Activated CD8-positive, alpha-beta memory T cell treated with anti-CD3 and anti-CD28 coated beads, Interleukin-2, amount 50 U/mL, for 1 hour (primary cell): Measurements from ENCODE around the gene COL5A1.

Experiments
- DNase-seq: peaks from one replicate; pipeline ENCODE4 v3.0.0-alpha.2; 2020; ENCODE audit errors: extremely low read depth

COL5A1 gene

DNA sequence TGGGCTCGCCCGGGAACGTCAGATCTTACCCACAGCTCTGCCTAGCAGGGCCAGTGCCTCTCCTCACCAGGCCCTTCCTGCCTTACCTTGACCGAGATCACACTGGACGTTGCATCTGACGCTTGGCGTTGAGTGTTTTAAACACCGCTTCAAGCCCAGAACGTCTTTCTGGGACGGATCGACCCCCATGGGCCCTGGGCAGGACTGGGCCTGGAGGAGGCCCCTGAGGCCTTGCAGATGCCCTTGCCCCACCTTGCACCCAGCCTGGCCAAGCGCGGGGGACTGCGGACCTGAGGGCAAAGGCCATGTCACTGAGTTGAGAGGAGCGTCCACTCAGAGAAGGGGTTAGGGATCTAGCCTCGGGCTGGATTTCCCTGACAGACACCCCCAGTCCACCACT lies 174.7 kb downstream of the COL5A1 start:
- no peak for DNase-seq

- no peak for DNase-seq
These were observed 176.5 kb downstream of the COL5A1 start for GRCh38 chr9:134818000-134818568.

DNA sequence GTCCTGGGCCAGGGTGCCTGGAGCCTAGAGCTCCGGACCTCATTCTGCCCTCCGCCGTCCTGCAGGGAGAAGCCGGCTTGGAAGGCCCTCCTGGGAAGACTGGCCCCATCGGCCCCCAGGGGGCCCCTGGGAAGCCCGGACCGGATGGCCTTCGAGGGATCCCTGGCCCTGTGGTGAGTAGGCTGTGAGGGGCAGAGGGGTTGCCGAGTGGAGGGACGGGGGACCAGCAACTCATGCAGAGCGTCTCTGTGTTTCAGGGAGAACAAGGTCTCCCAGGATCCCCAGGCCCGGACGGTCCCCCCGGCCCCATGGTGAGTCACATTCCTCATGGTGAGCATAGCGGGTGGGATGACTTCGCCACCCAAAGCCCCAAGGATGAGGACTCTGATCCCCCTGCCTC lies 177.0 kb downstream of the COL5A1 start:
- DNase-seq: no peak

GRCh38 chr9:134820901-134821300 lies 179.3 kb downstream of the COL5A1 start:
- no peak for DNase-seq

GRCh38 chr9:134822541-134822940 lies 180.9 kb downstream of the COL5A1 start:
- DNase-seq: no peak

GRCh38 chr9:134823623-134824022 lies 182.0 kb downstream of the COL5A1 start:
- DNase-seq: no peak

DNA sequence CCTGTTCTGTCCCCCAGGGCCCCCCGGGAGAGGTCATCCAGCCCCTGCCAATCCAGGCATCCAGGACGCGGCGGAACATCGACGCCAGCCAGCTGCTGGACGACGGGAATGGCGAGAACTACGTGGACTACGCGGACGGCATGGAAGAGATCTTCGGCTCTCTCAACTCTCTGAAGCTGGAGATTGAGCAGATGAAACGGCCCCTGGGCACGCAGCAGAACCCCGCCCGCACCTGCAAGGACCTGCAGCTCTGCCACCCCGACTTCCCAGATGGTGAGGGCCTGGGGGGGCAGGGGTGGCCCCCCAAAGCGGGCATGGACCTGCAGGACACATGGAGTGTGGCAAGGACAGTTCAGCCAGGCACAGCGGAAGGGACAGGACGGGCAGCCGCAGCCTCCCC lies 183.0 kb downstream of the COL5A1 start:
- DNase-seq: no peak

DNA sequence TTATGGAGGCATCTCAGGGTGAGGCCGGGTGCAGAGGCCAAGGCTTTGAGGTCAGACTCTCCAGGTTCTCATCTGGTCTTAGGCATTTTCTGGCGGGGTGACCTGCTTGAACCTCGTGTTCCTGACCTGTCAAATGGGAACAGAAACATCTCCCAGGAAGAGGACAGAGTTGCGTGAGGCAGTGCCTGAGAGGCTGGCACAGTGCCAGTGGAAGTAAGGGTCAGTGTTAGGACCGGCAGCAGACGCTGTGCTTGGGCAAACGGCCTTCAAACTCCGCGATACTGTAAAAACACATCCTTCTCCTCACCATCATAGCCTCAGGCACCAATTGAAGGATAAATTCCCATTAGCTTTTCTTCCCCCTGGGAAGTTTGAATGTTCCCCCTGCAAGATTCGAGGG lies 183.4 kb downstream of the COL5A1 start:
- no peak for DNase-seq

DNA sequence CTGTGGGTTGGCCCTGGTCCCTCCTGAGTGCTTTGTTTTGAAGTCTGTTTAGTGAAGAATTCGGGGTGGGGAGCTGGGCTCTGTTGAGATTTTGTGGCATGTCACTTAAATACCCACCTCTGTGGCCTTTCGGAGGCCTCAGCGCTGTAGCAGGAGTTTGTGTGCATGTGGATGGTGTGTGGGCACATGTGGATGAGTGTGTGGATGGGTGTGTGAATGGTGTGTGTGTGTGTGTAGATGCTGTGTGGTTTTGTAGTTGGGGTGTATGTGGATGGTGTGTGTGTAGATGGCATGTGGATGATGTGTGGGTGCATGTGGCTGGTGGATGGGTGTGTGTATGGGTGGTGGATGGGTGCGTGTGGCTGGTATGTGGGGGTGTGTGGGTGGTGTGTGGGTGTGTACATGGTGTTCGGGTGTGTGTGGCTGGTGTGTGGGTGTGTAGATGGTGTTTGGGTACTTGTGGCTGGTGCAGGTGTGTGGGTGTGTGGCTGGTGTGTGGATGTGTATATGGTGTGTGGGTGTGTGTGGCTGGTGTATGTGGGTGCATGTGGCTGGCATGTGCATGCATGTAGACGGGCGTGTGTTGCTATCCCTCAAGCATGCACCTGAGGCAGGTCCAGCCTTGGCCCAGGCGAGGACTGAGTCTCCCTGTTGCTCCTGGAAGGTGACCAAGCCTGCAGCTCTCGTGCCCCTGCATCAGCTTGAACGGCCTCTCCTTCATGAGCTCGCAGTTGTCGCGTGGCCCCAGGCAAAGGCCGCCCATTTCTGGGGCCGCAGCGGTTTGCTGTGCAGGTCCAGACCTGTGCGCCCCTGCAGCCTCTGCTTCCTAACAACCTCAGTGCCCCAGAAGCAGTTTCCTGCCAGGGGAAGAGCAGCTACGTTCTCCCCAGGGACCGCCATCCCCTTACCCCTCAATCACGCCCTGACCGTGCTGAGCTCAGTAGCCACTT lies 185.0 kb downstream of the COL5A1 start:
- DNase-seq: no peak

DNA sequence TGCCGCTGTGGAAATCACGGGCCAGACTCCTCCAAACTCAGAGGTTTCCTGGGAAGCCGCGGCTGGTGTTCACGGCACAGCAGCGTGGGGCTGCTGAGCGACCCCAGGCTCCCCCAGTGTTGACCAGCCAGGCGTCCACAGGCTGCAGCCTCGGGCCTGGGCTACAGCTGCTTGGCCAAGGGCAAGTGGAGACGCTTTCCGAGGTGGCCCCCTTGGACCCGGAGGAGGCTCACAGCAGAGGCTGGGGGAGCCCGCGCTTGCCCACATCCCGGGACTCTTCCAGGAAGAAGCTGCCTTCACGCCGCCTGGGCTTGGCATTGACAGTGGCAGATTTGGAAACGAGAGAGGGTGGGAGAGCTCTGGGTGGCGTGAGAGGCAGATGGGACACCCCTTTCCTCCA lies 186.0 kb downstream of the COL5A1 start:
- no peak for DNase-seq

- DNase-seq: no peak
These were observed 186.4 kb downstream of the COL5A1 start for GRCh38 chr9:134827993-134828392.

GRCh38 chr9:134828892-134829291 lies 187.3 kb downstream of the COL5A1 start:
- DNase-seq: no peak

GRCh38 chr9:134829356-134829937 lies 187.8 kb downstream of the COL5A1 start:
- no peak for DNase-seq

DNA sequence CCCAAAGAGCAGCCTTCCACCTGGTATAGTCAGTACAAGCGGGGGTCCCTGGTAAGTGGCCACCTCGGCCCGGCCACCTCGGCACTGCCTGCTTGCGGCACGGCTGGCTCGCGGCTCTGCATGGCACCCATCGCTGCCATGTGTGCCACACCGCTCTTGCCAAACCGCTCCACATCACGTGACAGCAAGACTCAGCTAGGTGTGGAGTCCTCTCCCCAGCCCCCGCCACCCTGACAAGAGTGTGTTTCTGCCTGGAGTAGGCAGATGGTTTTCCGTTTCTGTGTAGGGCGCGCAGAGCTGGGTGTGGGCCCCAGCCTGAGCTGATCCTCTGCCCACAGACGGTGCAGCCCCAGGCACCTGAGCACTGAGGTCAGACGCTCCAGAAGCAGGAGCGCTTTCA lies 188.5 kb downstream of the COL5A1 start:
- no peak for DNase-seq

DNA sequence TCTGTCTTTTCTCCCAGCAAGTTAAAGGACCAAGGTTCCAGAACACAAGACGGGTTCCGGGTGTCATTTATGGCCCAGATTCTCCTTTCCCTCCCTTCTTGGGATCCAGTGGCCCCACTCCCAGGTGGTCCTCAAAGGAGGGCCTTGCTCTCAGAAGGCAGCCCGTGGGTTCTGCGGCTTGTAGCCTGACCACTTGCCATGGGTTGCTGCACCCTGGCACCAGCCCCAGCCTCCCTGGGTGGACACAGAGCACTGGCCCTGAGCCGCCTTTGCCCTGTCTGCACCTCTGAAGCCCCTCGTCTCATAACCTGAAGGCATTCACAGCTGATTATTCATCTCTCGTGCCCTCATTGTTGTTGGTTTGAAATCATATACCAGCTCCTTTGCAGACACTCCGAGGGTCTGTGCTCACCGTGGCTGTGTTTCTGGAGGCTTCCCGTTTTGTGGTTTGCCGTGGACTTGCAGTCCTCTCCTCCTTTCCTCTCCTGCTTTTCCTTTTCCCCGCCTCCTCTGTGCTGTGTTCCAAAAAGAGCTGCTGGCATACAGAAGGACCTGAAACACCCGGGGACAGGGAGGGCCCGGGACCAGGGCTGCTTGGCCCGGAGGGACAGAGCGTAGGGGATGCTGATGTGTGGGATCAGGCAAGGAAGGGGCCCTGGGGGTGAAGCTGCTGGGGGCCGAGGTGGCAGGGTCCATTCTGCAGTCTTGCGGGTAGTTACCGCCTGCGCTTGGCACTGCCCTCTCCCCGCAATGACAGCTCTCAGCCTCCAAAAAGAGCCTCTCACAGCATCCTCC lies 189.5 kb downstream of the COL5A1 start:
- DNase-seq: no peak

DNA sequence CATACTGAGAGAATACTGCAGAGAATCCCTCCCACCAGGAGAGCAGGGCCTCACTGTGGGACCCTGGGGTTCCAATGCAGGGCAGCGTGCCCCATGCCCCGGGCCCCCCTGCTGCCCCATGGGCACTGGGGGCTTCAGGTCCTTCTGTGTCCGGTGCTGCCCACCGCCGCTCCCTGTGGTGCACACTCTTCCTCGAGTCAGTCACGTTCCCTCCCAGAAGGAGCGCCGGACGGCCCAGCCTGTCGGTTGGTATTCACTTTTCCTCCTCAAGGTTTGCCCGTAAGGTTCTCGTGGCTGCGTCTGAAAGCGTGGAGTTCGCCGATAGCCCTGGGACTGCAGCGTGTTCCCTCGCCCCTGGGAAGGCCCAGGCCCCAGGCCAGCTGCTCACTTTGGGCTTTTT lies 190.9 kb downstream of the COL5A1 start:
- no peak for DNase-seq

DNA sequence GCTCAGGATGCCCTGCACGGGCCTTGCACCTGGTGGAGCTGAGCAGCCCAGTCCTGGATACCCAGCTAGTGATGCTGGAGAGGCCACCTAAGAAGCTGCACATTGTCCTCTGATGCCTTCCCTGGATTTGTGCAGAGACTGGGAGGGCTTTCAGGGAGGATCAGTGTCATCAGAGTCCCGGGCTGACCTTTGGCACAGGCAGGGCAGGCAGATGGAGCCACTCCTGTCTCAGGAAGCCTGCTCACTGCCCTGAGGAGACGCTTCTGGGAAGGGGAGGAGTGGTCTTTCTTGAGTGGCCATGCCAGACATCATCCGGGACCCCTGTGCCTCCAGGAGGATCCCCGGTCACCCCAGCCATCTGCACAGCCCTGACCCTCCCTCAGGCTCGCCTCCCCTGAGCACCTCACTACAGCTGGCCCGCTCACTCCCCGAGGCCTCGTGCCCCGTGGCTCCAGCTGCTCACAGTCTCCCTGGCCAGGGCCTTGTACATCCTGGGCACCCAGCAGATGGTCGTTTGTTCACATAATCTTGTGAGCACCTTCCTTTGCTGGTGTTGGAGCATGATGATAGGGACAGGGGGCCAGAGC lies 191.8 kb downstream of the COL5A1 start:
- DNase-seq: no peak

DNA sequence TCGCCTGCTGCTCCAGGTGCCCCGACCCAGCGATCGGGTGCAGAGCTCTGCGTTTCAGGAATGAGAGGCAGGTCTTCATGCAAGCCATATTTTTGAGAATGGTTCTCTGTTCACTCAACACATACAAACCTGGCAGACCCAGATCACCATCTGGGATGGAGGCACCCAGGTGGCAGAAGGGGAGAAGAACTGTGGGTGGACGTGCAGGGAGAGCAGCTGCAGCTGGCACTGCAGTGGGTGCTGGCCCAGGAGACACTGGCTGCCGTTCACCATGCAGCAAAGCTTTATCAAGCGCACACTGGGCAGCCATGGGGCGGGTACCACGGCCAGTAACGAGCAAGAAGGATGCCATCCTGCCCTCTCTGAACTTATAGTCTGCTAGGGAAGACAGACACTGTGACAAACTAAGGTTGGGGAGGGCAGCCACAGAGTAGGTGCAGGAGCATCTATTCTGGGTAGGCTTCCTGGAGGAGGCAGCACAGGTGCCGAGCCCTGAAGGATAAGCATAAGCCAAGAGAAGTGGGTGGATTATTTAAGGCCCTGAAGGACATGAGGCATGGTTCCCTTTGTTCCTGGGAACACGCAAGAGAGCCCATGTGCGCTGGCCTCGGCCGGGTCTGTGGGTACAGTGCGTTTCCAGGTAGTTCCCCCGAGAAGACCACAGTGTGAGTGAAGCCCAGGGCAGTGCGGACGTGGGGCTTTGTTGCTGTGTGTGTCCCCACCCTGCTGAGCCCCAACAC lies 192.8 kb downstream of the COL5A1 start:
- DNase-seq: no peak

DNA sequence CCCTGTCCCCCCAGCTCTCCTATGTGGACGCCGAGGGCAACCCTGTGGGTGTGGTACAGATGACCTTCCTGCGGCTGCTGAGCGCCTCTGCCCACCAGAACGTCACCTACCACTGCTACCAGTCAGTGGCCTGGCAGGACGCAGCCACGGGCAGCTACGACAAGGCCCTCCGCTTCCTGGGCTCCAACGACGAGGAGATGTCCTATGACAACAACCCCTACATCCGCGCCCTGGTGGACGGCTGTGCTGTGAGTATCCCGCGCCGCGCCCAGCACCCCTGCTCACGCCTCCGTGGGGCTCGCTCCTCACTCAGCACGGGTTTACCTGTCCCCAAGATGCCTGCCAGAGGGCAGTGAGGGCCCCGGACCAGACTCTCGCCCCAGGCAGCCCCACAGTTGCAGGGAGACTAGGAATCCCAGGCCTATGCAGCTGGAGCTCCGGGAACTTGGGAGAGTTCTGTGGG lies 193.4 kb downstream of the COL5A1 start:
- no peak for DNase-seq

DNA sequence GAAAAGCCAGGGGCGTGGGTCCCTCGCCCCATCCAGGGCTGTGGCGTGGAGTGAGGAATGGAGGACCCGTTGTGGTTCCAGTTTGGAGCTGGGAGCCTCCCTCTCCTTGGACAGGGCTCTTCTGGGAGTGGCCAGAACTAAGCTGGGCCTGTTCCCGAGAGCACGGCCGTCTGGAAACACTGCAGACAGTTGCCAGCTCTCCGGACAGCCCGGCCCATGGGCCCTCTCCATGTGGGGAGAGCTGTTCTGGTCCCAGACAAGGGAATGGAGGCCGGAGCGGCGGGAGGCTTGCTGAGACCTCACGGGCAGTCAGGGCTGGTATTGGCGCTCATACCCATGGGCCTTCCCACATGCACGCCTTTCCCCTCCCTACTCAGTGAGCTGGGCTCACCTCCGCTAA lies 193.8 kb downstream of the COL5A1 start:
- DNase-seq: no peak

DNA sequence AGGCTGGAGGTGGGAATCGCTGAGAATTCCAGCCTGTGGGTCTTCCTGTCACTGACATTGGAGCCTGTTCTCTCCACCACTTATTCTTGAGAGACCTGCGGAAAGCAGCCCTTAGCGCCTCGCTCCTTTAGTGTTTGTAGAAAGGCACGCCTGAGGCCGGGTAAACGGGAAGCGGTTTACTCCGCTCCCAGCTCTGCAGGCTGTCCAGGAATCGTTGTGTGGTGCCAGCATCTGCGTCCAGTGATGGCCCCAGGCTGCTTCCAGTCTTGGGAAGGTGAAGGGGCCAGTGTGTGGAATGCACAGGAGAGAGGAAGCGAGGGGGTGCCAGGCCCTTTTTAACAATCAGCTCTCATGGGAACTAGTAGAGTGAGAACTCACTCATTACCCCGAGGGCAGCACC lies 194.4 kb downstream of the COL5A1 start:
- no peak for DNase-seq
